Measurements from ENCODE around the gene FAM168B. TPM values are rescaled to one million over a fixed set of nuclear protein-coding genes. Genes with fewer than 3 reads are reported as not detected.

FAM168B gene
- total and polyA plus RNA-seq, 10 of the 15 experiments (the other 5 are each of a cell fraction or from before 2014, with no cell fraction given) = 3.5 to 77.3 (median 45.9) TPM

DNA sequence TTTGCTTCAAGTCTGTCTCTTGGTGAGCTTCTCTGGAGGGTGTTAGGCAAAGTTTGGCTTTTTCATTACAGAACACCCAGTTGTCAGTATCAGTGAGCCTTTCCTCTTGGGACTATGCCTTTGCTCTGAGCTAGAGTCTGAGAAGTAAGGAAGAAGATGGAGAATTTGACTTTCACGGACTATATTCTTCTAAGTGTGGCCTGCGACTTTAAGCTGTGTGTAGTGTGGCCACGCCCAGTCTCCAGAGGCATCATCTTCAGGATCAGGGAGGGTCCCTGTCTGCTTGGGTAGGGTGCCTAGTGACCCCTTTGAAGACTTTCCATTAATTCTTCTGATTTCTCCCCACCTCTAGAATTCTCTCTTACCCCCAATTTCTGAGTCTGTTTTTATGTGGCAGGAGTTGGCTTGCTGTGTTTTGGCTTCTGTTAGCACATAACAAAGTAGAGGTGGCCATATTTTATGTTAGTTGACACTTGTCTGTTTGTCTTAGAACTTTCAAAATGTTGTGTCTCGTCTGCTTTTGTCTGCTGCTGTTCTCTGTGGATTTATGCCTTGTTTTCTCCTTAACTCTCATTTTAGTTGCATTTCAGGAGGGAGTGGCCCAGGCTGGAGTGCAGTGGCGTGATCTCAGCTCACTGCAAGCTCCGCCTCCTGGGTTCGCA lies 20.4 kb upstream of the FAM168B start:
- ChIA-PET SMC1A (ENCODE audit: uncharacterized antibody, unreplicated experiment) (interaction anchor here (1.4 kb wide), 2 partner anchors 16 to 20 kb away, joined by 4 read pairs; partner anchors contain the start of gene FAM168B), POLR2A (no interaction called here), RAD21 (ENCODE audit: unreplicated experiment) (no interaction called here), CTCF (no interaction called here)
- H3K36me3 ChIP-seq (ENCODE audit: control insufficient read depth in 2 of 2, insufficient read depth in 2 of 2, low read length in 1 of 2) = peaks cover 2 to 4% of the 10 kb centered on the region in 2 experiments
- no peak overlapping the region for H2AFZ ChIP-seq (ENCODE audit: control insufficient read depth, low read depth, low read length)
- H3K27me3 ChIP-seq (replicated peaks in 1 of 2; ENCODE audit: control insufficient read depth in 2 of 2, insufficient read depth in 2 of 2, low read length in 1 of 2) = no peaks in the 10 kb centered on the region
- in situ Hi-C loops (cut with MboI) = no loop called here
- no peak overlapping the region for H3K27ac ChIP-seq (ENCODE audit: control insufficient read depth, insufficient read depth)
- peaks cover 21% of the 10 kb centered on the region for H3K9me3 ChIP-seq (replicated peaks; ENCODE audit: control insufficient read depth, insufficient read depth, low read length)
- no peak overlapping the region for H3K9ac ChIP-seq (ENCODE audit: control insufficient read depth, insufficient read depth, low read length)
- H3K79me2 ChIP-seq (ENCODE audit: control insufficient read depth, insufficient read depth, low read length) = peaks cover 72% of the 10 kb centered on the region
- no peak for ATAC-seq
- DNase-seq (ENCODE audit: low read depth, low spot score) = no peak
- no TSS peak for BruUV-seq (replicated peaks)
- no peaks in the 10 kb centered on the region for H4K20me1 ChIP-seq (ENCODE audit: control insufficient read depth, insufficient read depth)
- no peak overlapping the region for H3K4me3 ChIP-seq
- H3K4me2 ChIP-seq (ENCODE audit: control insufficient read depth, insufficient read depth) = no peak overlapping the region
- H3K4me1 ChIP-seq (ENCODE audit: control insufficient read depth, insufficient read depth, low read length) = no peaks in the 10 kb centered on the region
- no peak for FAIRE-seq
- WGBS (ENCODE audit: insufficient coverage, insufficient replicate concordance, low lambda C conversion rate, missing lambda C conversion rate) = 98% methylated on average over 7 of the region's 7 CpGs
- intact Hi-C loops (cut with micrococcal nuclease; ENCODE audit: unreplicated experiment) = no loop called here
- TF ChIP-seq, protein P1, sequence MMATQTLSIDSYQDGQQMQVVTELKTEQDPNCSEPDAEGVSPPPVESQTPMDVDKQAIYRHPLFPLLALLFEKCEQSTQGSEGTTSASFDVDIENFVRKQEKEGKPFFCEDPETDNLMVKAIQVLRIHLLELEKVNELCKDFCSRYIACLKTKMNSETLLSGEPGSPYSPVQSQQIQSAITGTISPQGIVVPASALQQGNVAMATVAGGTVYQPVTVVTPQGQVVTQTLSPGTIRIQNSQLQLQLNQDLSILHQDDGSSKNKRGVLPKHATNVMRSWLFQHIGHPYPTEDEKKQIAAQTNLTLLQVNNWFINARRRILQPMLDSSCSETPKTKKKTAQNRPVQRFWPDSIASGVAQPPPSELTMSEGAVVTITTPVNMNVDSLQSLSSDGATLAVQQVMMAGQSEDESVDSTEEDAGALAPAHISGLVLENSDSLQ (IDR thresholded peaks at IDR 0.05) = no peak
- no peak for TF ChIP-seq CHD4 (IDR thresholded peaks at IDR 0.05)
- TF ChIP-seq, protein P2, sequence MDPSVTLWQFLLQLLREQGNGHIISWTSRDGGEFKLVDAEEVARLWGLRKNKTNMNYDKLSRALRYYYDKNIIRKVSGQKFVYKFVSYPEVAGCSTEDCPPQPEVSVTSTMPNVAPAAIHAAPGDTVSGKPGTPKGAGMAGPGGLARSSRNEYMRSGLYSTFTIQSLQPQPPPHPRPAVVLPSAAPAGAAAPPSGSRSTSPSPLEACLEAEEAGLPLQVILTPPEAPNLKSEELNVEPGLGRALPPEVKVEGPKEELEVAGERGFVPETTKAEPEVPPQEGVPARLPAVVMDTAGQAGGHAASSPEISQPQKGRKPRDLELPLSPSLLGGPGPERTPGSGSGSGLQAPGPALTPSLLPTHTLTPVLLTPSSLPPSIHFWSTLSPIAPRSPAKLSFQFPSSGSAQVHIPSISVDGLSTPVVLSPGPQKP (IDR thresholded peaks at IDR 0.05; ENCODE audit: low read depth, low read length) = no peak
- no peak for TF ChIP-seq ZZZ3 (IDR thresholded peaks at IDR 0.05; ENCODE audit: control insufficient read depth, insufficient read length, low read depth)
- no peak for TF ChIP-seq ZSCAN29 (IDR thresholded peaks at IDR 0.05)
- TF ChIP-seq KAT2A (conservative IDR thresholded peaks at IDR 0.05; ENCODE audit: control insufficient read depth, low read depth, low read length) = no peak
- TF ChIP-seq SMARCA5 (IDR thresholded peaks at IDR 0.05) = no peak
- TF ChIP-seq MYB (IDR thresholded peaks at IDR 0.05; ENCODE audit: borderline replicate concordance, low read depth, low read length) = no peak
- TF ChIP-seq, protein P3, sequence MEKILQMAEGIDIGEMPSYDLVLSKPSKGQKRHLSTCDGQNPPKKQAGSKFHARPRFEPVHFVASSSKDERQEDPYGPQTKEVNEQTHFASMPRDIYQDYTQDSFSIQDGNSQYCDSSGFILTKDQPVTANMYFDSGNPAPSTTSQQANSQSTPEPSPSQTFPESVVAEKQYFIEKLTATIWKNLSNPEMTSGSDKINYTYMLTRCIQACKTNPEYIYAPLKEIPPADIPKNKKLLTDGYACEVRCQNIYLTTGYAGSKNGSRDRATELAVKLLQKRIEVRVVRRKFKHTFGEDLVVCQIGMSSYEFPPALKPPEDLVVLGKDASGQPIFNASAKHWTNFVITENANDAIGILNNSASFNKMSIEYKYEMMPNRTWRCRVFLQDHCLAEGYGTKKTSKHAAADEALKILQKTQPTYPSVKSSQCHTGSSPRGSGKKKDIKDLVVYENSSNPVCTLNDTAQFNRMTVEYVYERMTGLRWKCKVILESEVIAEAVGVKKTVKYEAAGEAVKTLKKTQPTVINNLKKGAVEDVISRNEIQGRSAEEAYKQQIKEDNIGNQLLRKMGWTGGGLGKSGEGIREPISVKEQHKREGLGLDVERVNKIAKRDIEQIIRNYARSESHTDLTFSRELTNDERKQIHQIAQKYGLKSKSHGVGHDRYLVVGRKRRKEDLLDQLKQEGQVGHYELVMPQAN (conservative IDR thresholded peaks at IDR 0.05) = no peak
- no peak for TF ChIP-seq BACH1 (IDR thresholded peaks at IDR 0.05; ENCODE audit: borderline replicate concordance)
- TF ChIP-seq, protein P4, sequence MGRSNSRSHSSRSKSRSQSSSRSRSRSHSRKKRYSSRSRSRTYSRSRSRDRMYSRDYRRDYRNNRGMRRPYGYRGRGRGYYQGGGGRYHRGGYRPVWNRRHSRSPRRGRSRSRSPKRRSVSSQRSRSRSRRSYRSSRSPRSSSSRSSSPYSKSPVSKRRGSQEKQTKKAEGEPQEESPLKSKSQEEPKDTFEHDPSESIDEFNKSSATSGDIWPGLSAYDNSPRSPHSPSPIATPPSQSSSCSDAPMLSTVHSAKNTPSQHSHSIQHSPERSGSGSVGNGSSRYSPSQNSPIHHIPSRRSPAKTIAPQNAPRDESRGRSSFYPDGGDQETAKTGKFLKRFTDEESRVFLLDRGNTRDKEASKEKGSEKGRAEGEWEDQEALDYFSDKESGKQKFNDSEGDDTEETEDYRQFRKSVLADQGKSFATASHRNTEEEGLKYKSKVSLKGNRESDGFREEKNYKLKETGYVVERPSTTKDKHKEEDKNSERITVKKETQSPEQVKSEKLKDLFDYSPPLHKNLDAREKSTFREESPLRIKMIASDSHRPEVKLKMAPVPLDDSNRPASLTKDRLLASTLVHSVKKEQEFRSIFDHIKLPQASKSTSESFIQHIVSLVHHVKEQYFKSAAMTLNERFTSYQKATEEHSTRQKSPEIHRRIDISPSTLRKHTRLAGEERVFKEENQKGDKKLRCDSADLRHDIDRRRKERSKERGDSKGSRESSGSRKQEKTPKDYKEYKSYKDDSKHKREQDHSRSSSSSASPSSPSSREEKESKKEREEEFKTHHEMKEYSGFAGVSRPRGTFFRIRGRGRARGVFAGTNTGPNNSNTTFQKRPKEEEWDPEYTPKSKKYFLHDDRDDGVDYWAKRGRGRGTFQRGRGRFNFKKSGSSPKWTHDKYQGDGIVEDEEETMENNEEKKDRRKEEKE (IDR thresholded peaks at IDR 0.05) = no peak
- TF ChIP-seq ZNF24 (IDR thresholded peaks at IDR 0.05) = no peak
- no peak for TF ChIP-seq PAX8 (IDR thresholded peaks at IDR 0.05)
- TF ChIP-seq, protein P5, sequence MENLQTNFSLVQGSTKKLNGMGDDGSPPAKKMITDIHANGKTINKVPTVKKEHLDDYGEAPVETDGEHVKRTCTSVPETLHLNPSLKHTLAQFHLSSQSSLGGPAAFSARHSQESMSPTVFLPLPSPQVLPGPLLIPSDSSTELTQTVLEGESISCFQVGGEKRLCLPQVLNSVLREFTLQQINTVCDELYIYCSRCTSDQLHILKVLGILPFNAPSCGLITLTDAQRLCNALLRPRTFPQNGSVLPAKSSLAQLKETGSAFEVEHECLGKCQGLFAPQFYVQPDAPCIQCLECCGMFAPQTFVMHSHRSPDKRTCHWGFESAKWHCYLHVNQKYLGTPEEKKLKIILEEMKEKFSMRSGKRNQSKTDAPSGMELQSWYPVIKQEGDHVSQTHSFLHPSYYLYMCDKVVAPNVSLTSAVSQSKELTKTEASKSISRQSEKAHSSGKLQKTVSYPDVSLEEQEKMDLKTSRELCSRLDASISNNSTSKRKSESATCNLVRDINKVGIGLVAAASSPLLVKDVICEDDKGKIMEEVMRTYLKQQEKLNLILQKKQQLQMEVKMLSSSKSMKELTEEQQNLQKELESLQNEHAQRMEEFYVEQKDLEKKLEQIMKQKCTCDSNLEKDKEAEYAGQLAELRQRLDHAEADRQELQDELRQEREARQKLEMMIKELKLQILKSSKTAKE (IDR thresholded peaks at IDR 0.05; ENCODE audit: low read depth, poor library complexity, severe bottlenecking) = no peak
- no peak for TF ChIP-seq RAD21 (IDR thresholded peaks at IDR 0.05; ENCODE audit: insufficient read depth, low read depth, low read length)
